Measurements from ENCODE around the gene DENND6B.

Gene DENND6B

DNA sequence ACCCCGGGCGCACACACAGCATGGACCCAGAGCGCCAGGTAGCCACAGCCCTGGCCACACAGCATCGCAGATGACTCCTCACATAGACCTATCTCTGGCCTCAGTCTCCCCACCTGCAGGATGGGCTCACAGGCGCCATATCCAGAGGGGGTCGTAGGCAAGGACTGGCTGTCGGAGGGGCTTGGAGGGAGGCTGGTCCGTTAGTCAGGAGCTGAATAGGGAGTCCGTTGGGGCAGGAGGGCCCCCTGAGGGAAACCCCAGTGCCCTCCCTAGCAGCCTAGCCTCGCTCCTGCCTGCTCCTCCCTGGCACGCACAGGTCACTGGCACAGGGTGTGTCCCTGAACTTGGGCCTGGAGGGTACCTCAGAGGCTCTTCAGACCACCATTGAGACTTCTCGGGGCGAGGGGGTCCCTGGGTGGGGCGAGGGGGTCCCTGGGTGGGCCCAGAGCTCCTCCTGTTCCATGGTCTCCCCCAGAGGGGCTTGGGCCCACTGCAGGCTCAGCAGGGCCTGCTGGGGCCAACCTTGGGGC lies 21.4 kb downstream of the DENND6B start:
- DNase-seq (ENCODE audit: low spot score), result no peak
- peak overlapping the region; percentile 83 to 98 for H3K27ac ChIP-seq
- peak overlapping the region; percentile 96 for H3K4me3 ChIP-seq
- no peak for TF ChIP-seq CTCF (IDR thresholded peaks at IDR 0.05)

DNA sequence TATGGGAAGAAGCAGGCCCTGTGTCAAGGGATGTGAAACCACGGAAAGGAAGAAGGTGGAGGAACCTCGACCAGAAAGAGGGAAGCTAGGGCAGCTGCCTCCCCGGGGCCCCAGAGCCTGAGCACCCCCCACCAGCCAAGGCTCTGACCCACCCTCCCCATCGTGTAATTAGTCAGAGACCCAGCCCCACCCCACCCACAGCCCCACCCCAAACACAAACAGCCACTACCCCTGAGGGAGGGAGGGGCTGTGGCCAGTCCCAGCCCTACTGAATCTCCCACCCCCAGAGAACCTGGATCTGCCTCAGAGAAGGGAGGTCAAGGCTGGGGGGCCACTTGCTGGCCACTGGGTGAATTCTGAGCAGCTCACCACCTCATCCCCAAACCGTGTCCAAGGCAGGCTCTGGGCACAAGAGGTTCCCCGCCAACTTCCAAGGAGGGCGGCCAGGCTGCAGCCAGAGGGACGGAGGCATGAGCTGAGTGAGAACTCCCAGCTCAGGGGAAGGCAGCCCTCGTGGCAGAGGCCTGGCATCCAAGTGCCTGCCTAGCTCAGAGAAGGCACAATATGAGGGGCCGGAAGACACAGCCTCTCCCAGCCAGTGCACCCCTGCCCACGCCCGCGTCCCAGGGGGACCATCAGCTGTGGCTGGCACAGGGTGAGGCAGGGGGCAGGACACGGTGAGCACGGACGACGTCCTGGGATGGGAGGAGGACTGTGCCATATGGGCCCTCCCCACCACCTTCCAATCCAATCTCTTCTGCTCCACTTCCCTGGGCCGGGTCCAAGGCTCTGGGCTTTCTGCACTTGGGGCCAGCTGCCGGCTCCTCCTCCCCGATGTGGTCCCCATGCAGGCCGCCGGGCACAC lies 22.1 kb downstream of the DENND6B start:
- no peak for TF ChIP-seq CTCF (IDR thresholded peaks at IDR 0.05)
- DNase-seq (ENCODE audit: low spot score), result no peak
- Histone ChIP-seq H3K4me3 (peak overlapping the region; percentile 96), H3K27ac (peak overlapping the region; percentile 83 to 98)

- H3K4me3 ChIP-seq, result peak overlapping the region; percentile 96
- H3K27ac ChIP-seq, result peak overlapping the region; percentile 83 to 98
- DNase-seq (ENCODE audit: low spot score), result no peak
- TF ChIP-seq CTCF (IDR thresholded peaks at IDR 0.05), result no peak
Measured at GRCh38 chr22:50303848-50304527, 22.8 kb downstream of the DENND6B start.

DNA sequence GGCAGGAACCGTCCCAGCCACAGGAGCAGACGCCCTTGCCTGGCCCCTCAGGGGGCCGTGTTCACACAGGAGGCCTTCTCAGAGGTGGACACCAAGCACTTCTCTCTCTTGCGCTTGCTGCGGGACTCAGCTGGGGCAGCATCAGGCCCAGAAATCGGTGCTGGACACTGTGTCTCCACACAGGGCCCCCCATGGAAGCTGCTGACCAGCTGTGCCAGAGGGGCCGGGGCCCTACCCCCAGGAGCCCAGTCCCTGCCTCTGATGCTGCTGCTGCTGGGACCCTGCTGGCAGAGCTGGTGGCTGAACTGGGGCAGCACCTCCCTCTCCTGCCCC lies 23.3 kb downstream of the DENND6B start:
- H3K4me3 ChIP-seq, result peak overlapping the region; percentile 96
- DNase-seq (ENCODE audit: low spot score), result no peak
- peak overlapping the region; percentile 83 to 98 for H3K27ac ChIP-seq
- no peak for TF ChIP-seq CTCF (IDR thresholded peaks at IDR 0.05)

DNA sequence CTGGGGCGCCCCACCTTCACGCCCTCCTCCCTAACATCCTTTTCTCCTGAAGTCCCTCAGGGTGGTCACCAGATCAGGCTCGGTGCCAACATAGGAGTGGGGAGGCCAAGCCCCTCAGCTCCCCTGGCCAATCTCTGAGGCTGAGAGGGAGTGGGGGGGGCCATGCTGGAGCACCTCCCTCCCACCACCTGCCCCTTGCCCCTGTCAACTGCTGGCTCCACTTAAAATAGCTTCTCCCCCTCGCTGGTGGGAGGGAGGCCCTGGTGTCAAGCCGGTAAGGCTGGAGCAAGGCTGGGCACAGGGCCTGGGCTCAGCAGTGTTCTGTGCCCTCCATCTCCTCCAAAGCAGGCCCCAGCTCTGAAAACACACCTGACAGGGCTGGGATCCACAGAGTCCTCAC lies 24.2 kb downstream of the DENND6B start:
- Histone ChIP-seq H3K27ac (peak overlapping the region; percentile 83 to 98), H3K4me3 (peak overlapping the region; percentile 96)
- TF ChIP-seq CTCF (IDR thresholded peaks at IDR 0.05), result no peak
- no peak for DNase-seq (ENCODE audit: low spot score)

DNA sequence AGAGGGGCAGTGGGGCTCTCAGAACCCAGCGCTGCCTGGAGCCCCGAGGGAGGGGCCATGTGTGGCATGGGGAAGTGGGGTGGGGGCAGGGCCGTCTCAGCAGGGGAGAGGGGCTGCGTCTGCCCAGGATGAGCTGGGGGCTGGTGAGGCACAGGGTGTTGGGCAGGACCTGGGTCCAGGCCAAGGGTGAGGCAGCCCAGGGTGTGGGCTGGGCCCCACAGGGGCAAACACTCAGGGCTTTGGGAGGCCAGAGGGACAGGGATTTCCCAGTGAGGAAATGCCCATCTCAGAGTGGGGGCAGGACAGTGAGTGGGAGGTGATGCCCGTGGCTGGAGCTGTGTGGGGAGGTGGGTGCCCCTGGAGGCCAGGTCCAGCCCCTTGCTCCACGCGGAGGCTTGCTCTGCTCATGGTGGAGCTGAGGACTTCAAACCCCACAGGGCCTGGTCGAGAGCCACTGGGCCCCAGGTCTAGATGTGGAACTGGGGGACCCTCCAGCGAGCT lies 24.7 kb downstream of the DENND6B start:
- Histone ChIP-seq H3K27ac (peak overlapping the region; percentile 83 to 98), H3K4me3 (peak overlapping the region; percentile 96)
- DNase-seq (ENCODE audit: low spot score), result no peak
- no peak for TF ChIP-seq CTCF (IDR thresholded peaks at IDR 0.05)
